Measurements from ENCODE around the gene SDK1.

DNA sequence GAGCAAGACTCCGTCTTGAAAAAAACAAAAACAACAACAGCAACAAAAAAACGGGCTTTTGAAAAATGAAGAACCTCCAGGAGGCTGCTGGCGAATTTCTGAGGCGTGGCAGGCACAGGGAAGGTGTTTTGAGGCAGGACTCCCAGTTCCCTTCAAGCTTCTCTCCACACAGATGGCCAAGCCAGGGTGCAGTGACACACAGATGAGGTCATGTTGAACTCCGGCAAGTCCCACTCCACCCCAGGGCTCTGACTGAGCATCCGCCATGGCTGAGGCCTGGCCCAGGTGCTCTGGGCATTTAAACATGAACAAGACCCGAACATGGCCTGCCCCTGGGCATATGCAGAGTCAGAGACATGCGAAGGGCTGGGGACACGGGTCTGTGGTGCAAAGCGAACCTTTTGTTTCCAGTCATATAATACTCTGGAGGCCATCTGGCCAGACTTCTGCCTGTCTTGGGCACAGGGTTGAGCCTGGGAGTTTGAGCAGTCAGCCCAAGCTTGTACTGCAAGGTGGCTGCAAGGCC, 866.4 kb downstream of the SDK1 start:
- no peak for TF ChIP-seq ZNF350 (tag by site-specific recombination; IDR thresholded peaks at IDR 0.05)
- no peak for TF ChIP-seq ZNF785 (tag by site-specific recombination; IDR thresholded peaks at IDR 0.05)
- TF ChIP-seq, protein P1, sequence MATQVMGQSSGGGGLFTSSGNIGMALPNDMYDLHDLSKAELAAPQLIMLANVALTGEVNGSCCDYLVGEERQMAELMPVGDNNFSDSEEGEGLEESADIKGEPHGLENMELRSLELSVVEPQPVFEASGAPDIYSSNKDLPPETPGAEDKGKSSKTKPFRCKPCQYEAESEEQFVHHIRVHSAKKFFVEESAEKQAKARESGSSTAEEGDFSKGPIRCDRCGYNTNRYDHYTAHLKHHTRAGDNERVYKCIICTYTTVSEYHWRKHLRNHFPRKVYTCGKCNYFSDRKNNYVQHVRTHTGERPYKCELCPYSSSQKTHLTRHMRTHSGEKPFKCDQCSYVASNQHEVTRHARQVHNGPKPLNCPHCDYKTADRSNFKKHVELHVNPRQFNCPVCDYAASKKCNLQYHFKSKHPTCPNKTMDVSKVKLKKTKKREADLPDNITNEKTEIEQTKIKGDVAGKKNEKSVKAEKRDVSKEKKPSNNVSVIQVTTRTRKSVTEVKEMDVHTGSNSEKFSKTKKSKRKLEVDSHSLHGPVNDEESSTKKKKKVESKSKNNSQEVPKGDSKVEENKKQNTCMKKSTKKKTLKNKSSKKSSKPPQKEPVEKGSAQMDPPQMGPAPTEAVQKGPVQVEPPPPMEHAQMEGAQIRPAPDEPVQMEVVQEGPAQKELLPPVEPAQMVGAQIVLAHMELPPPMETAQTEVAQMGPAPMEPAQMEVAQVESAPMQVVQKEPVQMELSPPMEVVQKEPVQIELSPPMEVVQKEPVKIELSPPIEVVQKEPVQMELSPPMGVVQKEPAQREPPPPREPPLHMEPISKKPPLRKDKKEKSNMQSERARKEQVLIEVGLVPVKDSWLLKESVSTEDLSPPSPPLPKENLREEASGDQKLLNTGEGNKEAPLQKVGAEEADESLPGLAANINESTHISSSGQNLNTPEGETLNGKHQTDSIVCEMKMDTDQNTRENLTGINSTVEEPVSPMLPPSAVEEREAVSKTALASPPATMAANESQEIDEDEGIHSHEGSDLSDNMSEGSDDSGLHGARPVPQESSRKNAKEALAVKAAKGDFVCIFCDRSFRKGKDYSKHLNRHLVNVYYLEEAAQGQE (tag by site-specific recombination; IDR thresholded peaks at IDR 0.05): no peak
- TF ChIP-seq ZNF280C (tag by site-specific recombination; IDR thresholded peaks at IDR 0.05): no peak
- no peak for TF ChIP-seq MYNN (tag by site-specific recombination; IDR thresholded peaks at IDR 0.05; ENCODE audit: borderline replicate concordance)
- TF ChIP-seq CTCF (tag by site-specific recombination; IDR thresholded peaks at IDR 0.05): no peak
- no peak for TF ChIP-seq ZNF121 (tag by site-specific recombination; IDR thresholded peaks at IDR 0.05)
- no peak for TF ChIP-seq ZNF473 (tag by site-specific recombination; IDR thresholded peaks at IDR 0.05)
- no peak for TF ChIP-seq ZNF146 (tag by site-specific recombination; IDR thresholded peaks at IDR 0.05)
- no peak for TF ChIP-seq ZNF18 (tag by site-specific recombination; IDR thresholded peaks at IDR 0.05)
- TF ChIP-seq ZNF660 (tag by site-specific recombination; IDR thresholded peaks at IDR 0.05): no peak

Data from HEK293 (cell line).